Purkinje cell (primary cell): Measurements from ENCODE around the gene FAM168B. TPM values are rescaled to one million over a fixed set of nuclear protein-coding genes. Genes with fewer than 3 reads are reported as not detected.

ENCODE experiments used
- polyA plus RNA-seq: library from polyadenylated mRNA; unstranded; fragments of >200 nt; fragmentation: Nextera tagmentation; gene quantifications from 2 replicates; pipeline ENCODE4 v1.2.1, GENCODE V29; 2014

Gene FAM168B
- polyA plus RNA-seq: 13.4 and 17.4 TPM in 2 replicates

GRCh38 chr2:131093006-131093695, at the start of gene FAM168B:
Gene FAM168B, minus strand, starts transcription at chr2:131093460. Its CDS starts 10,814 bp downstream, at chr2:131082646.

GRCh38 chr2:131105156-131105949, 12.1 kb upstream of the FAM168B start, which contains the start of gene PLEKHB2:
Gene PLEKHB2, plus strand, starts transcription at chr2:131105336. Its CDS starts 15,606 bp downstream, at chr2:131120942.

Other genes with a start within 250 kb of the FAM168B start
- 101 and 114 TPM in 2 replicates for gene PLEKHB2, start 11.9 kb upstream of the FAM168B start, polyA plus RNA-seq
- not detected in 2 replicates for gene POTEE, start 116.1 kb upstream of the FAM168B start, polyA plus RNA-seq